IPS DF 4.7 (cell line): ENCODE data around the gene IL15.
"Not testable (repeated sequence)": the region's sequence is repeated elsewhere in the genome, so short reads cannot be mapped to it uniquely, and the experiment has no call there.

Experiments used
- DNase-seq: peaks from one replicate; pipeline ENCODE4 v3.0.0-alpha.2; 2013; ENCODE audit warnings: low spot score; ENCODE audit errors: extremely low read depth

The IL15 gene

GRCh38 chr4:141636082-141636770, at the start of gene IL15:
IL15 (plus strand) TSS chr4:141636583; CDS start chr4:141719465, 82,882 bp downstream.
- no peak for DNase-seq

DNA sequence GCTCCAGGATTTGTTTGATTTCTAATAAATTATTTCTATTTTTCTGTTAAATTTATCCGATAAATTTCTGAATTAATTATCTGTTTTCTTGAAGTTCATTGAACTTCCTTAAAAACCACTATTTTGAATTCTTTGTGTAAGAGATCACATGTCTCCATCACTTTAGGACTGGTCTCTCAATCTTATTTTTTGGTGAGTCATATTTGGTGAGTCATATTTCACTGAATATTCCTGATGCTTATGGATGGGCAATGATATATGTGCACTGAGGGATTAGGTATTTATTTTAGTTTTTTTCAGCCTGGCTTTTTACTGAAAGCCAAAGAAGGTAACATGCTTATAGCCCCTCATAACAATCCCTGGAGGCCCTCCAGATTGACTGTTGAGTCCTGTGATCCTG, 48.5 kb upstream of the IL15 start:
- no peak for DNase-seq

GRCh38 chr4:141595531-141595930, 40.9 kb upstream of the IL15 start:
- no peak for DNase-seq

GRCh38 chr4:141599853-141600252, 36.5 kb upstream of the IL15 start:
- no peak for DNase-seq

- DNase-seq: not testable (repeated sequence)
Measured at GRCh38 chr4:141604683-141605082, 31.7 kb upstream of the IL15 start.

DNA sequence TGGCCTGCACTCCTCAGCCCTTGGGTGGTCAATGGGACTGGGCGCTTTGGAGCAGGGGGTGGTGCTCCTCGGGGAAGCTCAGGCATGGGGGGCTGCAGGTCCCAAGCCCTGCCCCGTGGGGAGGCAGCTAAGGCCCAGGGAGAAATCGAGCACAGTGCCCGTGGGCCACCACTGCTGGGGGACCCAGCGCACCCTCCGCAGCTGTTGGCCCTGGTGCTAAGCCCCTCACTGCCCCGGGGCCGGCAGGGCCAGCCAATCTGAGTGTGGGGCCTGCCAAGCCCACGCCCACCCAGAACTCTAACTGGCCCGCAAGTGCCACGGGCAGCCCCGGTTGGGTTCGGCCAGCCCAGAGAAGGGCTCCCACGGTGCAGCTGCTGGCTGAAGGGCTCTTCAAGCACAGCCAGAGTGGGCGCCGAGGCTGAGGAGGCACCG, 30.9 kb upstream of the IL15 start:
- DNase-seq: no peak

DNA sequence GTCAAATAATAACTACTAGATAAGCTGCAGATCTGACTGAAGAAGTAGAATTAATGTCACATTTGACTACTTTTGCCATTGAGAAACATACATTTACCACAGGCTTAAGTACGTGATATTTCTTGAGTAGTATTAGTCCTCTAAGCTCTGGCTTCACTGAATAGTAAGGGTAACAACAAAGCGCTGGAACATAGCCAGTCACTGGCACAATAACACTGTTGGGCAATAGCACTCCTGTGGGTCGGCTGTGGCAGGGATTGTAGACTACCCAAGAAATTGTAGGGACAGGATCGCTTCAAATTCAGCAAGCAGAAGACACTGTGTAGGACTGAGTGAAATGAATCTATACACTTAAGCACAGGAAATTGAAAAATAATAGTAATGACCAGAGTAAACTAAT, 27.1 kb upstream of the IL15 start:
- no peak for DNase-seq

DNA sequence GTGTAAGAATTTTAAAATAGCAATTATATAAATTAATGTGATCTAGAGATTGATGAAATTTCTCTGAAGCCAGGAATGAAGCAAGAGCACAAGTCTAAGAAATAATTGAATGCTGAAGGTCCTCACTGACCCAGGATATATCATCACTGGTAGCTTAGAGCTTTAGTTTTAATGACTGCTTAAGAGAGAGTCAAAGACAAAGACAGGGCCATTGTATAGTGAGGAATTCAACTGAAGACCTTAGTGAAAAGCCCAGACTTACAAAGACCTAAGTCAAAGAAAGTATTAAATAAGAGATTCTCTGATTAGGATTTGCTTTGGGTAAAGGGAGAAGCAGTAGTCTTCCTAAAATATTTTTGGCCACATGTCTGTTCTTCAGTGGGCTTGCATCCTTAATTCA, 26.0 kb upstream of the IL15 start:
- no peak for DNase-seq

GRCh38 chr4:141614878-141615586, 21.4 kb upstream of the IL15 start:
- DNase-seq: no peak

- not testable (repeated sequence) for DNase-seq
Measured at GRCh38 chr4:141615587-141615918, 20.8 kb upstream of the IL15 start.

GRCh38 chr4:141620715-141621114, 15.7 kb upstream of the IL15 start:
- DNase-seq: no peak

DNA sequence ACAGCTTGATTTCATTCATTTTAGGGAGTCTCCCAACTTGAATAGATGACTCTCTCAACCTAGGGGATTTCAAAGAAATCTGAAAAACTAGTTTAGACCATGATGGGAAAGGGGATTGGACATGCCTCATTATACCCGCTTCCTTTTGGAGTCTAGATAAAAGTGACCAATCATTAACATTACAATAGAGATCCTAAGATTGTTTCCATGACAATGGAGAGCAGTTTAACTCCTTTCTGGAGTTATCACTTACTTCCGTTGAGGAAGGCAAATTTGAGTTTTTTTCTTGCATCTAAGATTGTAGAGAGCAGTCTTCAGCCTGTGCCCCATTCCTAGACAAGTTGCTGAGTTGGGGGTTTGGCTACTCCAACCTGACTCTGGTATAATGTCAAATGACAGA, 11.4 kb upstream of the IL15 start:
- DNase-seq: no peak

- DNase-seq: no peak
Measured at GRCh38 chr4:141630854-141631253, 5.5 kb upstream of the IL15 start.

GRCh38 chr4:141635736-141636081, 674 bp upstream of the IL15 start:
- DNase-seq: no peak

- DNase-seq: no peak
Measured at GRCh38 chr4:141636771-141637460, 533 bp downstream of the IL15 start.

GRCh38 chr4:141637565-141637964, 1.2 kb downstream of the IL15 start:
- DNase-seq: no peak

GRCh38 chr4:141638230-141638629, 1.8 kb downstream of the IL15 start:
- DNase-seq: no peak

GRCh38 chr4:141640696-141641095, 4.3 kb downstream of the IL15 start:
- no peak for DNase-seq

DNA sequence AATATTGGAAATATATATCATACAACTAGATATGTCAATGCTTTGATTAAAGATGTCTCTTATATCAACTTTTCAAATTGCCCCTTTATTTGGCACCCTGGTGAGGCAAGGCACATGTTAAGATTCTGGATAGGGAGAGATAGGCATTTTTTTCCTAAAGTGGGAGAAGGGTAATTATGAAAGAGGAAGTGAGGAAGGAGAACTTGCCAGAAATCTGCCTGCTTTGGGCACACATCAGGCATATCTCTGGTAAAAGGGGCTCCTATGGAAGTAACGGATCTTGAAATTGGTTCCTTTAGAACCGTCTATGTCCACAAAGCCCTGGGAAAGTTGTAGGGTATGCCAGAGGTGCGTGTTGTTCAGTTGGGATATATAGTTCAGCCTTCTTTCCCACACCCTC, 5.7 kb downstream of the IL15 start:
- DNase-seq: no peak

- no peak for DNase-seq
Measured at GRCh38 chr4:141642711-141643110, 6.3 kb downstream of the IL15 start.

GRCh38 chr4:141643557-141643956, 7.2 kb downstream of the IL15 start:
- DNase-seq: no peak

GRCh38 chr4:141645611-141646340, 9.4 kb downstream of the IL15 start:
- DNase-seq: no peak
